Suprapubic skin (tissue), 4 donors: ENCODE results near the gene STK32B. TPM values are rescaled to one million over a fixed set of nuclear protein-coding genes. Genes with fewer than 3 reads are reported as not detected.

ENCODE experiments used
- DNase-seq, 2 donors: peaks; one replicate each; pipeline ENCODE4 v3.0.0-alpha.2; 2019; ENCODE audit warnings: low spot score in 2 of 2
- H3K27ac ChIP-seq: fragments of 200-600 bp; sonication (generic); one replicate; pipeline ENCODE4 v1.5.1; 2019
- H3K27me3 ChIP-seq: fragments of 200-600 bp; sonication (generic); one replicate; pipeline ENCODE4 v1.5.1; 2019
- H3K36me3 ChIP-seq: fragments of 200-600 bp; sonication (generic); one replicate; pipeline ENCODE4 v1.5.1; 2019
- H3K4me1 ChIP-seq: fragments of 200-600 bp; sonication (generic); one replicate; pipeline ENCODE4 v1.5.1; 2019
- H3K4me3 ChIP-seq: fragments of 200-600 bp; sonication (generic); one replicate; pipeline ENCODE4 v1.5.1; 2019; ENCODE audit warnings: mild to moderate bottlenecking
- H3K9me3 ChIP-seq: fragments of 200-600 bp; sonication (generic); one replicate; pipeline ENCODE4 v1.5.1; 2019
- CTCF ChIP-seq, 2 donors: fragments of 200-600 bp in 1 of 2; fragments of 450-650 bp in 1 of 2; sonication (generic) in 1 of 2; IDR thresholded peaks; one replicate each; pipeline ENCODE4 v1.5.1; 2016 to 2019; ENCODE audit warnings: antibody characterized with exemption in 2 of 2, mild to moderate bottlenecking in 1 of 2, moderate library complexity in 1 of 2
- EP300 ChIP-seq: sonication (generic); formaldehyde crosslinking; IDR thresholded peaks from one replicate; pipeline ENCODE4 v1.6.1; 2017; ENCODE audit warnings: antibody characterized with exemption
- POLR2A ChIP-seq, 2 donors: fragments of 450-650 bp; IDR thresholded peaks; one replicate each; pipeline ENCODE4 v1.6.1; 2017; ENCODE audit warnings: antibody characterized with exemption in 2 of 2, mild to moderate bottlenecking in 2 of 2, moderate library complexity in 2 of 2
- POLR2AphosphoS5 ChIP-seq, 3 donors: sonication (generic); formaldehyde crosslinking; IDR thresholded peaks; one replicate each; pipeline ENCODE4 v1.6.1; 2017; ENCODE audit warnings: antibody characterized with exemption in 3 of 3
- WGBS: methylation state at CpG from one replicate; pipeline ENCODE4 v1.1.5; 2018; 5-methylcytosine and 5-hydroxymethylcytosine counted together
- total RNA-seq, 4 donors: library from RNA; depleted of rRNA; stranded (reverse); fragments of >200 nt; gene quantifications; one replicate each; pipeline ENCODE4 v1.1.0, GENCODE V29; 2016

The STK32B gene
- total RNA-seq, 4 donors from 2014 or later, result 0.76 to 2.2 (median 1.2) TPM

GRCh38 chr4:5192678-5193077 lies 141.4 kb downstream of the STK32B start:
- 82% methylated on average over 12 of the region's 12 CpGs for WGBS

GRCh38 chr4:5198656-5199541 lies 147.6 kb downstream of the STK32B start:
- 88% methylated on average over 4 of the region's 7 CpGs for WGBS
- H3K9me3 ChIP-seq, result no peaks in the 10 kb centered on the region
- no peaks in the 10 kb centered on the region for H3K27me3 ChIP-seq
- TF ChIP-seq EP300 (no peak), CTCF (IDR thresholded peaks at IDR 0.05) (no peak), POLR2AphosphoS5 (IDR thresholded peaks at IDR 0.05) (no peak), POLR2A (IDR thresholded peaks at IDR 0.05) (no peak)
- no peak overlapping the region for H3K4me3 ChIP-seq
- peaks cover 3% of the 10 kb centered on the region for H3K4me1 ChIP-seq
- no peak for DNase-seq
- no peak overlapping the region for H3K27ac ChIP-seq
- no peaks in the 10 kb centered on the region for H3K36me3 ChIP-seq

More at GRCh38 chr4:5192678-5193077, 141.4 kb downstream of the STK32B start:
- no peaks in the 10 kb centered on the region for H3K9me3 ChIP-seq
- H3K27me3 ChIP-seq, result no peaks in the 10 kb centered on the region
- TF ChIP-seq POLR2AphosphoS5 (IDR thresholded peaks at IDR 0.05), result no peak
- no peak for TF ChIP-seq CTCF (IDR thresholded peaks at IDR 0.05)
- no peak for TF ChIP-seq POLR2A (IDR thresholded peaks at IDR 0.05)
- no peak overlapping the region for H3K27ac ChIP-seq
- no peak for DNase-seq
- H3K36me3 ChIP-seq, result no peaks in the 10 kb centered on the region
- H3K4me1 ChIP-seq, result no peaks in the 10 kb centered on the region
- no peak overlapping the region for H3K4me3 ChIP-seq

- Histone ChIP-seq H3K9me3 (no peaks in the 10 kb centered on the region), H3K27ac (no peak overlapping the region), H3K36me3 (no peaks in the 10 kb centered on the region), H3K27me3 (no peaks in the 10 kb centered on the region), H3K4me1 (peaks cover 4% of the 10 kb centered on the region), H3K4me3 (no peak overlapping the region)
- TF ChIP-seq POLR2AphosphoS5 (IDR thresholded peaks at IDR 0.05) (no peak), POLR2A (IDR thresholded peaks at IDR 0.05) (no peak), EP300 (no peak), CTCF (IDR thresholded peaks at IDR 0.05) (no peak)
- WGBS, result 75% methylated on average over 2 of the region's 2 CpGs
- DNase-seq, result no peak
These were observed 148.6 kb downstream of the STK32B start for GRCh38 chr4:5199912-5200311.

- H3K27me3 ChIP-seq, result no peaks in the 10 kb centered on the region
- H3K36me3 ChIP-seq, result no peaks in the 10 kb centered on the region
- 35% methylated on average over 3 of the region's 3 CpGs for WGBS
- TF ChIP-seq CTCF (IDR thresholded peaks at IDR 0.05) (no peak), POLR2A (IDR thresholded peaks at IDR 0.05) (no peak), POLR2AphosphoS5 (IDR thresholded peaks at IDR 0.05) (no peak), EP300 (no peak)
- H3K4me1 ChIP-seq, result peaks cover 8% of the 10 kb centered on the region
- no peak for DNase-seq
- H3K27ac ChIP-seq, result no peak overlapping the region
- H3K9me3 ChIP-seq, result no peaks in the 10 kb centered on the region
- no peak overlapping the region for H3K4me3 ChIP-seq
These were observed 149.2 kb downstream of the STK32B start for GRCh38 chr4:5200513-5200912.

GRCh38 chr4:5203309-5203992 lies 152.2 kb downstream of the STK32B start:
- H3K4me3 ChIP-seq, result no peak overlapping the region
- TF ChIP-seq POLR2AphosphoS5 (IDR thresholded peaks at IDR 0.05) (no peak), POLR2A (IDR thresholded peaks at IDR 0.05) (no peak), CTCF (IDR thresholded peaks at IDR 0.05) (no peak), EP300 (no peak)
- H3K9me3 ChIP-seq, result no peaks in the 10 kb centered on the region
- H3K27me3 ChIP-seq, result no peaks in the 10 kb centered on the region
- H3K4me1 ChIP-seq, result peaks cover 17% of the 10 kb centered on the region
- H3K36me3 ChIP-seq, result no peaks in the 10 kb centered on the region
- WGBS, result 82% methylated on average over 7 of the region's 7 CpGs
- H3K27ac ChIP-seq, result no peak overlapping the region
- no peak for DNase-seq
